GM18873 (cell line): Measurements from ENCODE around the gene MYPN.

Experiments used
- ATAC-seq: cut with Tn5 transposase; IDR thresholded peaks from one replicate; pipeline ENCODE4 v1.9.1; 2021; ENCODE audit warnings: mild to moderate bottlenecking, moderate library complexity, moderate number of reproducible peaks; ENCODE audit not compliant: unreplicated experiment, low FRiP score

The MYPN gene

GRCh38 chr10:68087685-68088401 is 21.4 kb upstream of the MYPN start:
- ATAC-seq = no peak

DNA sequence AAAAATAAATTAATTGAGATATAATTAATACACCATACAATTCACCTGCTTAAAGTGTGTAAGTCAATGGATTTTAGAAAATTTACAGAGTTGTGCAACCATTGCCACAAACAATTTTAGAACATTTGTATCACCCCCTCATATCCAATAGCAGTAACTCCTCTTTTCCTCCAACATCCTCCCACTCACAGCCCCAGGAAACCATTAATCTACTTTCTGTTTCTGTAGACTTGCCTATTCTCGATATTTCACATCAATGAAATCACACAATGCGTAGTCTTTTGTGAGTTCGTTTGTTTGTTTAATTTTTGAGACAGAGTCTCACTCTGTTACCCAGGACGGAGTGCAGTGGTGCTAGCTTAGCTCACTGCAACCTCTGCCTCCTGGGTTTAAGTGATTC is 20.5 kb upstream of the MYPN start:
- no peak for ATAC-seq

DNA sequence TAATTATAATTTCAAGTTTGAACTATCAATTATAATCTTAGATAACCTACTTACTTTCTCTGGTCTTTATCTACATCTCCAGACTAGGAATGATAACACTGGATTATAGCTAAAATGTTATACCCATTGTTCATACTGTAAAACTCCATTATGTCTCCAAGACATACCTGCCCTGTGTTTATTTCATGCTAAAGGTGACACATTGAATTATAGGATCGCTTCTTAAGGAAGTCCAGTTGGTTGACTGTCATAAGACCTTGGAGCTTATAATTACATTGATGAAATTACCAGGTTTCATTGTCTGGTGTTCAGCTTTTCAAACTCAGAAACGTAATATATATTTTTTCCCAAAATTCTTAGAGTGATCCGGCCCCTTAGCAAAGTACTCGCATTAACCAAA is 18.7 kb upstream of the MYPN start:
- no peak for ATAC-seq

- ATAC-seq = no peak
Measured at GRCh38 chr10:68092512-68092911, 16.8 kb upstream of the MYPN start.

GRCh38 chr10:68095153-68095552 is 14.1 kb upstream of the MYPN start:
- ATAC-seq = no peak

- ATAC-seq = no peak
Measured at GRCh38 chr10:68096913-68097516, 12.3 kb upstream of the MYPN start.

GRCh38 chr10:68099736-68100135 is 9.6 kb upstream of the MYPN start:
- no peak for ATAC-seq

DNA sequence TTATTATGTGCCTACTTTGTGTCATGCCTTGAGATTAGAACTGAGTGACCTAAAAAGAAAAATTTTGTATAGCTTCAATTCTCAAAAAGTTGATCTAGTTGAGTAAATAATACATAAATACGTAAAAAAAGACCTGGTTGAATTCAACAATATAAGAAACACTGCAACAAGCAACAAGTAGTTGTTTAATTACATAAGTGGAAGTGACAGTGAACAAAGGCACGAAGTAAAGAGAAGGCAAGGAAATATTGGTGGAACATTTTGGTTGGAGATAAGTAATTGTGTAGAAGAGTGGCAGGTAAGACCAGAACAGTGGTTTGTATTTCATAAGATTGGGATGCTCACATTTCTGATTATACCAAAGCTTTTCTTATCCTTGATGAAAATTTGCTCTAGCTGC is 8.2 kb upstream of the MYPN start:
- ATAC-seq = no peak

- ATAC-seq = no peak
Measured at GRCh38 chr10:68103261-68103878, 5.9 kb upstream of the MYPN start.

DNA sequence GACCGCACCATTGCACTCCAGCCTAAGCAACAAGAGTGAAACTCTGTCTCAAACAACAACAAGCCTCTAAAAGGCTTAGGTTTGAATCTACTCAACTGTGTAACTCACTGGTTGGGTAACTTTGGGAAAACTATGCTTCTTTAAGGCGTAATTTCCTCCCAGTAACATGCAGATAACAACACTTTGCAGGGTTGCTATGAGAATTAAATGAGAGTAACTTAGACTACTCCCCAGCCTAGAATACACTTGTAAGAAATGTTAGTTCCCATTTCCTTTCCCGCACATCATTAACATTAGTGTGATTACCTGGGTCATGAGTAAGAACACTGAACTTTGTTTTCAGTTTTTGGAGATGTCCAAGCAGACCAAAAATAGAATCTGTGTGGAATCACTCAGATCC is 5.4 kb upstream of the MYPN start:
- no peak for ATAC-seq

DNA sequence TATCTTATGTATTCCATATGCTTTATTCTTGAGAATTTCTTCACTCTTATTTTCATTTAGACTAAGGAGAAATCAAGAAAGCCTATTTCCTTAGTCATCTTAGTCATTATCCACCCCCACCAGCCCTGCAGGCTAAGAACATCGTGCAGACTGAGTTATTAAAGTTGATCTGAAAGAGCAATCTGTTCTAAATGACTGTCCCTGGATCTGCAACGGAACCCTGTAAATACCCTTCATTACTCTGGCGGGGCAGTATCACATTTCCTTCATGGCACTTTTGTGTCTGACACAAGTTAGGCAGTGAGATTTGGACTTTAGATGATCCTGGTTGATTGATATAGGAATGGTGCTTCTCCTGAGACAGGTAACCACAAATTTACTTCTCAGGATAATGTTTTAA is 3.5 kb upstream of the MYPN start:
- no peak for ATAC-seq

- ATAC-seq = no peak
Measured at GRCh38 chr10:68106656-68107055, 2.6 kb upstream of the MYPN start.

DNA sequence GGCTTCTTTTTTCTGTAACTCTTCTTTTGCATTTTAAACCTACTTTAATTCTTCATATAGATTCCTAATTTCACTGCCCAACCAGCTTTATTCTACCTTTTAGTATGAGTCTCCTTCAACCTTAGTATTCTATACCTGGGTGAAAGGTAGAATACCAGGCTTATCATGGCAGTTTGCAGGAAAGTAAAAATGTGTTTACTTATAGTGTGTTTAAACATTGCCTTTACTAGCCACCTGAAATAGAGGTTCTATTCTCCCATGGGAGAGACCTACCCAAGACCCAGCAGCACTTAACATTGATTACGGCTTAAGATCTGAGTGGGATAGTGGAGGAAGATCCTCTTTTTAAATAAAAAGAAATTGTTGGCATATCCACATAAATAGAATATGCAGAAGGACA is 1.6 kb upstream of the MYPN start:
- ATAC-seq = no peak

DNA sequence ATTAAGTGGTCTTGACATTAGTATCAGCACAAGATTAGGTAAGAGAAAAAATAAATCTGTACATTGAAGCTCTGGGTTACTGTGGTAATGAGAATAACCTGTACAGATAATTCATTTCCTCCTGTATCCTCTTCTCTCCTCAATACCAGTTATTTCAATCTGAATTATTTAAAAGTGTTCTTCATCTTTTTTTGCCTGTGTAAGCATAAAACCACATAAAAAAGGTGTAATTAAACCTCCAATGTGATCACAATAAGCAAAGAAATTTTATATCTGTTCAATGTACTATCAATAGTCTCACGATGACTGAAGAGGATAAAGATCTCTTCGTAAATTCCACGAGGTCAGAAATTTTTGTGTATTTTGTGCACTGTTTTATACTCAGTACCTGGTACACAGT is 1.2 kb upstream of the MYPN start:
- no peak for ATAC-seq

GRCh38 chr10:68108653-68109052 is 635 bp upstream of the MYPN start:
- ATAC-seq = no peak

DNA sequence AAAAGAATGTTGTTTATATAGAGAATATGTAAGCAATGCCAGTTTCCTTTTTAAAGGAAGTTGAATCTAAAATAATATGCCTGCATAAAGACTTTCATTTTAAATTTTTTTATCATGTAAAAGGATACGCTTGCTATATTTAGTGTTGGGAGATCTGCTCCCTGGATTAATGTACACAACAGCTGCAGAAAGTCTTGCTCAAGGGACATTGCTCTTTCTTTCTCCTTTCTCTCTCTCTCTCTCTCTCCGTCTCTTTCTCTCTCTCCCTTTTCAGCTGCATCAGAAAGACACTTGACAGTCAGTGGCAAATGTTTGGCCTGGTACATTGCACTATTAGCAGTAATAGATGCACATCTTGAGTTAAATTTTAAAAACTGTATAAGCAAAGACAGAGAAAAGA is 739 bp downstream of the MYPN start:
- no peak for ATAC-seq

DNA sequence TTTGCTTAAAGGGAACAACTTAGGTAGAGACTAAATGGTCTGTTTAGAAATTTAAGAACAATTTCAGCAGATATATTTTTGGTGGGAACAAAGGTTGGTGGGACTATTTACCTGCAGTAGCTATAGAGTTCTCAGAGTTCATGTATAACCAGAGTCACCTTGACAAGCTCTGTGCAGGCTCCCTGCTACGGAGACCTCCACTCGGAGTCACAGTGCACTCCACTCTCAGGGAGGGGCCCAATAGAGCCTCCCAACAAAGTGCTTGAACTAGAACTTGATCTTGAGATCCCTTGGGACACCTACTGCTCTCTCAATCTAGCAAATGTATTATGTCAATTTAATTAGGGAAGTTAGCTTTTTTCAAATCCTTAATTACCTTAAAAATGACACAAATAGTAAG is 2.3 kb downstream of the MYPN start:
- no peak for ATAC-seq

DNA sequence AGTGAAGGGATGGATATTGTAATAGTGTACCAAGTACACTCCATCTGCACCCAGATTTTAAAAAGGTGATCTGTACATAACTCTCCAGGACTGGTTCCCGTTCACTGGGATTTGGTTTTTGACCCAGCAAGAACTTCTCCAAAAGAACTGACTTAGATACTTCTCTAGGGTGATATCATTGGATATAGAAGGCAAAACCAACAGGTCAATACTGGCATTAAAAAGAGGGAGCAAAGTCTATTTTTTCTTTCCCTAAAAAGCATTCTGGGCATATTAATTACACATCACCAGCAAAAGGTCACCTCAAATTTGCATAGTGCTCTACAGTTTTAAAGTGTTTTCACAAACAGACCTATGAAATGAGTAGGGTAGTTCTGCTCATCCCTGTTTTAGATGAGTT is 3.5 kb downstream of the MYPN start:
- ATAC-seq = no peak

GRCh38 chr10:68118657-68119056 is 9.4 kb downstream of the MYPN start:
- ATAC-seq = no peak

DNA sequence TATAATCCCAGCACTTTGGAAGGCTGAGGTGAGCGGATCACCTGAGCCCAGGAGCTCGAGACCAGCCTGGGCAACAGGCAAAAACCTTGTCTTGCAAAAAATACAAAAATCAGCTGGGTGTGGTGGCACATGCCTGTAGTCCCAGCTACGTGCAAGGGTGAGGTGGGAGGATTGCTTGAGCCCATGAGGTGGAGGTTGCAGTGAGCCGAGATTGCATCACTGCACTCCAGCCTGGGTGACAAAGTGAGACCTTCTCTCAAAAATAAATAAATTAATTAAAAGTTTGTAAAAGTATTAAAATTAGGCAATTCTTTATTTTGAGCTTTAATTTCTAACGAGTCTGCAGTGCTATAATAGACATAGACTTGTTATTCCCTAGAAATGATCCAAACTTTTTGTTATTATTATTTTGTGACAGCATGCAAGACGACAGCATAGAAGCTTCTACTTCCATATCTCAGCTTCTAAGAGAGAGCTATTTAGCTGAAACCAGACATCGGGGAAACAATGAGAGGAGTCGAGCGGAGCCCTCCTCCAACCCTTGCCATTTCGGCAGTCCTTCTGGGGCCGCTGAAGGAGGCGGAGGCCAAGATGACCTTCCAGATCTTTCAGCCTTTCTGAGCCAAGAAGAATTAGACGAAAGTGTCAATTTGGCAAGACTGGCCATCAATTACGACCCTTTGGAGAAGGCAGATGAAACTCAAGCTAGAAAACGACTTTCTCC is 11.9 kb downstream of the MYPN start:
- no peak for ATAC-seq

- ATAC-seq = no peak
Measured at GRCh38 chr10:68121852-68122251, 12.6 kb downstream of the MYPN start.
